ENCODE measurements around the gene PXDN.
"Not testable (repeated sequence)": the region's sequence is repeated elsewhere in the genome, so short reads cannot be mapped to it uniquely, and the experiment has no call there.

The PXDN gene

GRCh38 chr2:1688161-1688560 is 56.2 kb downstream of the PXDN start:
- DNase-seq (ENCODE audit: low read depth in 1 of 2, low spot score in 1 of 2): no peak

DNA sequence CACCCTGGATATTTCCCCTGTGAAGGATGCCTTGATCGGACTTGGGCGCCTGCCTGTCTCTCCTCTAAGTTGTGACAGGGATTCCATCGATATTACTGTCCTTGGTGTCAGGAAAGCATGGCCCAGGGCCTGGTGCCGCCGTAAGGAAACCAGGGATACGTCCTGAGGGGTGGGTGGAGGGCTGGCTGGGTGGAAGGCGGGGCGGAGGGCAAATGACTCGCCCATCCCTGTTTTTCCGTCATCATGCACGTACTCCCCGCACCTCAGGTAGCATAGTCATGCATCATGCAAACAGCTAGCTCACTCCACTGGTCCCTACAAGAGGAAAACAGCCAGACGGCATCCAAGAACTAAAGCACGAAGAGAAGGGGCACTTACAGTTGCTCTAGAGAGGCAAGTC is 57.1 kb downstream of the PXDN start:
- DNase-seq (ENCODE audit: low read depth in 1 of 2, low spot score in 1 of 2): no peak

DNA sequence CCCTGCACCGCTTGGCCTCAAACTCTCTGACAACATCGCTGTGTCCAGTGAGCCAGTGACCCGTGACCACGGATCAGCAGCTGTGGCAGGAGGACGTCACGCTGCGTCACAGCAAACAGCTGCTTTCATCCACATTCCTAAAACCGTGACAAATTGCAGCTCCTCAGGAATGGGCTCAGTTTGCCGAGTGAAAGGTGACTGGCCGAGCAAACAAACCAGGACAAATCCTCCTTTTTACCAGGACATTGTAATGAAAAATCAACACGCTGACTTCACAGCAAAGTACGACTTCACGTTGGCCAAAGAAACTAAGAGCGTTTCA is 57.6 kb downstream of the PXDN start:
- no peak for DNase-seq (ENCODE audit: low read depth in 1 of 2, low spot score in 1 of 2)

- no peak for DNase-seq (ENCODE audit: low read depth in 1 of 2, low spot score in 1 of 2)
These were observed 58.1 kb downstream of the PXDN start for GRCh38 chr2:1685957-1686783.

DNA sequence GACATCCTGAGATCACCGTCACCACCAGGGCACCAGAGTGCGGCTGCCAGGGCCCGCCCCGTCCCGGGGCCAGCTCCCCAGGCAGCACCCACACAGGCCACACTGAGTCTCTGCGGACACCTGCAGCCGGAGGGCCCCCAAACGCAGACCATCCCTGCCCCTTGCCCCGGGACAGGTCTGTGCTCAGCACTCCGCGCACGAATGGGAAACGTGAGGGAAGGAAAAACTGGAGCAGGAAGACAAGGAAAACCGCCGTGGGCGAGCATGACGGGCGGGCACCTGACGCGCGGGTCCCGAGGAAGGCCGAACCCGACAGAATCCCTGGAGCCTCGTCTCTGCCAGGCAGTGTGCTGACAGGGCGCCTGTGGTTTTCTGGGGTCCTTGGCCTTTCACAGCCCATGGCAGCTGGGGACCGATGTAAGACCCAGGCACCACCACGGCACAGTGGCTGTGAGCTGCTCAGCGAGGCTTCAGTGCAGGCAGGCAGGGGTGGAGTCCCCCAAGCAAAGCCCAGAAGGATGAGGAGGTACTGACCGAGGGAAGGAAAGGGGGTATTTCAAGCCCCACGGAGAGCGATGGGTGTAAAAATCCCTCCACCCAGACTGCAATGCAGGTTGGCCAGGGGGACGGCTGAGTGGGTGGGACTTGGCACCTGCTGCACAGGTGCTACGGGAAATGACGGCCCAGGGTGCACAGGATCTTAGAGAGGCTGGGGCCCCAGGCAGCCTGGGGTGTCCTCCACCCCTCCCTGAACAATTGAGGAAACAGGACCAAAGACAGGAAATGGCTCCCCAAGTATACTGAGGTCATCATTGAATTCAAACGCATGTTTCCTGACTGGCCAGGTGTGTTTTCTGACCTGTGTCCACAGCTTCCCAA is 59.0 kb downstream of the PXDN start:
- no peak for DNase-seq (ENCODE audit: low read depth in 1 of 2, low spot score in 1 of 2)

DNA sequence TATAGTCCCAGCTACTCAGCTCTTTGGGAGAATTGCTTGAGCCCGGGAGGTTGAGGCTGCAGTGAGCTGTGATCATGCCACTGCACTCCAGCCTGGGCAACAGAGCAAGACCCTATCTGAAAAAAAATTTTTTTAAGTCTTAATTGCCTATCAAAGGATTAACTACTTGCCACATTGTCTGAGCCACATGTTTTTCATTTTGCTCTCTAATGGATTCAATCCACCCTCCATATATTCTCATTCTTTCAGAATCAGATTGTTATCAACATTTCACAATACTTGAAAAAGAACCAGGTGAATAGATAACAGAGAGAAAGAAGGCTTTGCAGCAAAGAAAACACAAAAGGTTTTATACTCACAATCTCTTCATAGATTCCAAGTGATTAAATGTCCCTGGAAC is 61.0 kb downstream of the PXDN start:
- no peak for DNase-seq (ENCODE audit: low read depth in 1 of 2, low spot score in 1 of 2)

DNA sequence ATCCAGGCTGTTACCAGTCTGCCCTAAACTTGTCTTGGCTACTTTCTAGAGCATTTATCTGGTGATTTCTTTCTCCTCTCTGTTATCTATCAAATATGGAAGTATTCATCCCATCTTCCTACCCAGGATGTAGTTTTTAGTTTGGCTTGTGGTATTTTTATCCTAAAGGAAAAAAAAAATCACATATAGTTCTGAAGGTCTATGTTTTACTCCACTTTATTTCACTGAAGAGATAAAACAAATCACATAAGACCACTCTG is 62.2 kb downstream of the PXDN start:
- no peak for DNase-seq (ENCODE audit: low read depth in 1 of 2, low spot score in 1 of 2)

DNA sequence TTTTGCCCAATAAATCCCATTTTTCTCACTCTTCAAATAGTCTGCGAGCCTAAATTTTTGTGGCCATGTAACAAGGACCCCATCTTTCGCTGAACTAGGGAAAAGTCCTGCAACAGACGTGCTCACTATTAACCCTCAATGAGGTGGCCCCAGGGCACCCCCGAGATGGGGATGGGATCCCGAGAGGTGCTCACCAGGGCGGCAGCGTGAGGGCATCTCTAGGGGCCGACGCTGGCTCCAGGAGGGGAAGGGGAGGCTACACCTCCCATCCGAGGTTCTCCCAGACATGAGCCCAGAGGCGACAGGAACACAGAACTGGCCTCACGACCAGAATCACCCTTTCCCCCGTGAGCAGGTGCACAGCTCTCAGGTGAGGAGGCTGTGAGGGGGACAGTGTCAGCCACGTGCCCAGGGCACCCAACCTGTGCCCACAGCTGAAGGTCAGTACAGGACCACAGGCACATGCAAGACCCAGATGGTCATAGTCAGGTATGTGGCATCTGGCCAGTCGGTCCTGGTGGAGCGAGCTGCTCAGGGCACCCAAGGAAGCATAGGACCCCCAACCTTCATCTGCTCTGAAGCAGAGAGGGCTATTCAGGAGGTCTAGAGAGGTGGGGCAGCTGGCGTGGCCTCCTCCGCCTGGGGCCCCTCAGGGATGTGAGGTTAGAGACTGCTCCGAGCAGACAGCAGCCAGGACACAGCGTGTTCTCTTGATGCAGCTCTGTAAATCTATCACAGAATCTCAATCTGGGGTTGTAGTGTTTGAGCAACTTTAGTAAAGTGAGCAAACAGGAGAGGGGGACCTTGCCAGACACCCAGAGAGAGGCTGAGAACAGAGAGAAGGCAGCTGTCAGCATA is 62.8 kb downstream of the PXDN start:
- DNase-seq (ENCODE audit: low read depth in 1 of 2, low spot score in 1 of 2): no peak

DNA sequence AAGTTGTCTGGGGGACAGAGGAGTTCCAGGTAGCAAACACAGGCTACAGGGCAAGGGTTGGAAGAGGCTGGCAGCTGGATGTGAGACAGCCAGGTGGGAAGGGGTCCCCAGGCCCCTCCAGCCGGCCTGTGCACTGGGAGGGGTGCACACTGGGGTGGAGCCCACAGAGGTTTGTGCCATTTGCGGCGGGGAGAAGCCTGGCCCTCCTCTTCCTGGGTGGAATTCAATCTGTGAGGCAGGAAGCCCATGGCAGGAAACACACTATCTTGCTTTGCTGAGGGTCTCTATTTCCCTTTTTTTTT is 63.3 kb downstream of the PXDN start:
- DNase-seq (ENCODE audit: low read depth in 1 of 2, low spot score in 1 of 2): no peak

GRCh38 chr2:1680222-1681016 is 63.9 kb downstream of the PXDN start:
- no peak for DNase-seq (ENCODE audit: low read depth in 1 of 2, low spot score in 1 of 2)

DNA sequence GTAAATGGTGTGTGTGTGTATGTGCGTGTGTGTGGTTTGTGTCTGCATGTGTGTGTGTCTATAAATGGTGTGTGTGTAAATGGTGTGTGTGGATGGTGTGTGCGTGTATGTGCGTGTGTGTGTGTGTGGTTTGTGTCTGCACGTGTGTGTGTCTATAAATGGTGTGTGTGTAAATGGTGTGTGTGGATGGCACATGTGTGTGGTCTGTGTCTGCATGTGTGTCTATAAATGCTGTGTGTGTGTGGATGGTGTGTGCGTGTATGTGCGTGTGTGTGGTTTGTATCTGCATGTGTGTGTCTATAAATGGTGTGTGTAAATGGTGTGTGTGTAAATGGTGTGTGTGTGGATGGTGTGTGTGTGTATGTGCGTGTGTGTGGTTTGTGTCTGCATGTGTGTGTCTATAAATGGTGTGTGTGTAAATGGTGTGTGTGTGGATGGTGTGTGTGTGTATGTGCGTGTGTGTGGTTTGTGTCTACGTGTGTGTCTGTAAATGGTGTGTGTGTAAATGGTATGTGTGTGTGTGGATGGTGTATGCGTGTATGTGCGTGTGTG is 64.8 kb downstream of the PXDN start:
- DNase-seq (ENCODE audit: low read depth in 1 of 2, low spot score in 1 of 2): not testable (repeated sequence)

GRCh38 chr2:1679065-1679464 is 65.2 kb downstream of the PXDN start:
- DNase-seq (ENCODE audit: low read depth in 1 of 2, low spot score in 1 of 2): not testable (repeated sequence)

DNA sequence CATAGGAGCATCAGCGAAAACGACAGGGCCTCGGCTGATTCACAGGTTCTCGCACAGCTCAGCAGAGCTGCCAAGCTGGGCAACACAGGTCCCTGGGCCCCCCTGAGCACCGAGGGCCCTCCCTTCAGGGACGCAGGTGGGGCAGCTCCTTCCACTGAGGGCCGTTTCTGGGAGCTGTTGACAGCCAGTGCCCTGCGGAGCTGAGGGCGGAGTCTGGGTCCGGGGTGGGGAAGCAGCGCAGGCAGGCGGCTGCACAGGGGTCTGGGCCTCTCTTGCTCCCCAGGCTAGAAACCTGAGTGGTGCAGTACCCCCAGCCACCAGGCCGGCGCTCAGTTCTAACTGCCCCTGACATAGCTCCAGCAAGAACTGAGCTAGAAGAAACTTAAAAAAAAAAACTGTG is 65.7 kb downstream of the PXDN start:
- no peak for DNase-seq (ENCODE audit: low read depth in 1 of 2, low spot score in 1 of 2)

DNA sequence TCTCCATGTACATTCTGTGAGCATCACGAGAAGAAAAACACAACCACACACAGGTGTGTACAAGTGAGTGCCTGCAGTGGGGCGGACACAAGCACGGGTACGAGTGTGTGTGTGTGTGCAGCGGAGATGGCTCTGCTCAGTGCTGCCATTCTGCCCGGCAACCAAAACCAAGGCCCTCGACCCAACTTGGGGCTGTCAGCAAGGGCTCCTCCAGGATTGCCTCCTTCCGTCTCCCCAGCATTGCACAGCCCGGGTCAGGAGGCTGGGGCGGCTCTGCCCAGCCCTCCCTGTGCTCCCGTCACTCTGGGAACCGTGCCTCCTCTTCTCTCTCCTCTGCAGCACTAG is 66.5 kb downstream of the PXDN start:
- no peak for DNase-seq (ENCODE audit: low read depth in 1 of 2, low spot score in 1 of 2)

GRCh38 chr2:1676913-1677820 is 67.1 kb downstream of the PXDN start:
- no peak for DNase-seq (ENCODE audit: low read depth in 1 of 2, low spot score in 1 of 2)

DNA sequence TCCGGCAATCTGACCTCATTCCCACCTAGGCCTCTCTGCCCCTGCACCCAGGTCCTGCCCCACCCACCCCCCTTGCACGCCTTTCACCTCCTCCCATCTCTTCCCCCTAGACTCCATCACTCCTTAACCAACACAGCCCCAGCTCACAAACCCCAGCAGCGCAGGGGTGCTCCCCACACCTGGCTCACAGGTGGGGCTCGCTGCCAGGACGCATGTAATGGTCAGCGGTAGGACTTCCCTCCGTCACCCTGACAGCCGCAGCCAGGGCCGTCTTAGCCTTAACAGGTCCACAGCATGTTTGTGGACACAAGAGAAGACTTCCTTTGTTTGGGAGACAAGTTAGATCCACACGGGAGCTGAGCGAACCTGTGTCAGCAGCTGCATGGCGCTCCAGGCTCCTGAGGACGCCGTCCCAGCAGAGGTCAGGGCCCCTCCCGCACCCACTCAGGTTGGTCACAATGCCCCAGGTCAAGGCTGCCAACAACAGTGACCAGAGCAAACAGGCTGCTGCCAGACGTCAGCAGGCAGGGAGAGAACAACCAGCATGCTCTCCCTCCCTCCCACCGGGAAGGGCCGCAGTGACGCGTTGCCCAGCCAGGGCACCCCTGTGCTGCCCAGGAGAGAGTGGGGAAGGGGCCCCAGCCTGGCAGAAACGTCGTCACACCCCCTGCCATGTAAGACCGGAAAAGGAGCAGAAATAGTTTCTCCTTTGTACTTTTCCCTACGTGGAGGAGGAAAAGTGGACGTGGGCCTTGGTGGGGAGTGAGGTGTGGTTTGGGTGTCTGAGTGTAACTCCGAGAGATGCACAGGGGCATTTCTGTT is 68.0 kb downstream of the PXDN start:
- no peak for DNase-seq (ENCODE audit: low read depth in 1 of 2, low spot score in 1 of 2)

- no peak for DNase-seq (ENCODE audit: low read depth in 1 of 2, low spot score in 1 of 2)
These were observed 68.7 kb downstream of the PXDN start for GRCh38 chr2:1675633-1676032.

- DNase-seq (ENCODE audit: low read depth in 1 of 2, low spot score in 1 of 2): no peak
These were observed 69.4 kb downstream of the PXDN start for GRCh38 chr2:1674766-1675397.

DNA sequence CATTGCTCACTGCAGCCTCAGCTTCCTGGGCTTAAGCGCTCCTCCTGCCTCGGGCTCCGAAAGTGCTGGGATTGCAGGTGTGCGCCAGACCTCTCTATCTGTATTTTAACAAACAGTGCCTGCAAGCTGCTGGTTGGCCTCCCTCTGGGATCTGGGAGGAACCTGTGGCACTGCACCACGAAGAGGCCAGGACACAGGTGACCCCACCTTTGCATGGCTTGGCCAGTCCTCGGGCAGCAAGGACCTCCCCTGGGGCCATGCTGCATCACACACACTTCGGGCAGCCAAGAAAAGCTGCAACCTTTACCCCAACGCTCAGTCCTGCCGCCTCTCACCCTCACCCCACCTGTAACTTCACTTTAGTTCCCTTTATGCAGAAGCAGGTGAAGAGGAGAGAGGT is 70.0 kb downstream of the PXDN start:
- no peak for DNase-seq (ENCODE audit: low read depth in 1 of 2, low spot score in 1 of 2)
